ENCODE data around the gene RAP1GAP2. TPM values are rescaled to one million over a fixed set of nuclear protein-coding genes. Genes with fewer than 3 reads are reported as not detected.
A peak's percentile ranks its signal among the peaks of the same experiment; 100 is the strongest.

Gene RAP1GAP2
- polyA plus RNA-seq, 1 experiment, result 4.8 TPM

GRCh38 chr17:2916461-2916860 lies 120.2 kb downstream of the RAP1GAP2 start:
- POLR2A ChIA-PET, result no interaction called here
- no peak for DNase-seq (ENCODE audit: low read depth)

GRCh38 chr17:2921443-2921842 lies 125.2 kb downstream of the RAP1GAP2 start:
- CTCF ChIA-PET, result interaction anchor here (1.4 kb wide), 1 partner anchor 8 kb away, joined by 4 read pairs; no protein-coding TSS in a partner anchor

More at GRCh38 chr17:2916461-2916860, 120.2 kb downstream of the RAP1GAP2 start:
- CTCF ChIA-PET, result interaction anchor here (1.2 kb wide), 1 partner anchor 13 kb away, joined by 4 read pairs; no protein-coding TSS in a partner anchor
- no peak for TF ChIP-seq CTCF (IDR thresholded peaks at IDR 0.05; ENCODE audit: insufficient read depth, low read depth, low read length)
- Histone ChIP-seq H3K36me3 (ENCODE audit: control insufficient read depth, insufficient read depth, low read length) (no peaks in the 10 kb centered on the region), H3K4me3 (ENCODE audit: low read depth, low read length) (no peak overlapping the region), H3K27me3 (ENCODE audit: control insufficient read depth, insufficient read depth, low read length) (no peaks in the 10 kb centered on the region)

GRCh38 chr17:2924211-2924610 lies 128.0 kb downstream of the RAP1GAP2 start:
- CTCF ChIA-PET, result no interaction called here
- POLR2A ChIA-PET, result no interaction called here
- Histone ChIP-seq H3K27me3 (ENCODE audit: control insufficient read depth, insufficient read depth, low read length) (no peaks in the 10 kb centered on the region), H3K36me3 (ENCODE audit: control insufficient read depth, insufficient read depth, low read length) (no peaks in the 10 kb centered on the region; the same call in 1 of the 2 replicates), H3K4me3 (ENCODE audit: low read depth, low read length) (no peak overlapping the region)
- no peak for TF ChIP-seq CTCF (IDR thresholded peaks at IDR 0.05; ENCODE audit: insufficient read depth, low read depth, low read length)
- peak; percentile 13 for DNase-seq (ENCODE audit: low read depth)

More at GRCh38 chr17:2921443-2921842, 125.2 kb downstream of the RAP1GAP2 start:
- Histone ChIP-seq H3K27me3 (ENCODE audit: control insufficient read depth, insufficient read depth, low read length) (no peaks in the 10 kb centered on the region), H3K4me3 (ENCODE audit: low read depth, low read length) (no peak overlapping the region), H3K36me3 (ENCODE audit: control insufficient read depth, insufficient read depth, low read length) (no peaks in the 10 kb centered on the region)
- POLR2A ChIA-PET, result no interaction called here
- no peak for DNase-seq (ENCODE audit: low read depth)
- no peak for TF ChIP-seq CTCF (IDR thresholded peaks at IDR 0.05; ENCODE audit: insufficient read depth, low read depth, low read length)

GRCh38 chr17:2925011-2925410 lies 128.8 kb downstream of the RAP1GAP2 start:
- Histone ChIP-seq H3K36me3 (ENCODE audit: control insufficient read depth, insufficient read depth, low read length) (no peaks in the 10 kb centered on the region; the same call in 1 of the 2 replicates), H3K27me3 (ENCODE audit: control insufficient read depth, insufficient read depth, low read length) (no peaks in the 10 kb centered on the region), H3K4me3 (ENCODE audit: low read depth, low read length) (no peak overlapping the region)
- peak; percentile 42 for DNase-seq (ENCODE audit: low read depth)
- POLR2A ChIA-PET, result no interaction called here
- CTCF ChIA-PET, result interaction anchor here (1.3 to 3.1 kb wide), 3 partner anchors 12 to 76 kb away, joined by 5 to 16 read pairs (median 6); no protein-coding TSS in a partner anchor
- TF ChIP-seq CTCF (IDR thresholded peaks at IDR 0.05; ENCODE audit: insufficient read depth, low read depth, low read length), result no peak

- no peaks in the 10 kb centered on the region; the same call in 1 of the 2 replicates for H3K36me3 ChIP-seq (ENCODE audit: control insufficient read depth, insufficient read depth, low read length)
- H3K27me3 ChIP-seq (ENCODE audit: control insufficient read depth, insufficient read depth, low read length), result no peaks in the 10 kb centered on the region
- CTCF ChIA-PET, result interaction anchor here (0.8 to 3.1 kb wide), 4 partner anchors 11 to 77 kb away, joined by 3 to 16 read pairs (median 6); no protein-coding TSS in a partner anchor
- no peak for TF ChIP-seq CTCF (IDR thresholded peaks at IDR 0.05; ENCODE audit: insufficient read depth, low read depth, low read length)
- POLR2A ChIA-PET, result interaction anchor here (0.6 kb wide), 1 partner anchor 63 kb away, joined by 9 read pairs; no protein-coding TSS in a partner anchor
- peak; percentile 69 for DNase-seq (ENCODE audit: low read depth)
- no peak overlapping the region for H3K4me3 ChIP-seq (ENCODE audit: low read depth, low read length)
Observed at GRCh38 chr17:2926019-2926650, 129.9 kb downstream of the RAP1GAP2 start.
